ENCODE data around the gene SDK2. TPM values are rescaled to one million over a fixed set of nuclear protein-coding genes. Genes with fewer than 3 reads are reported as not detected.

SDK2 gene
- total RNA-seq, 4 donors from 2014 or later: 1.5 to 7.0 (median 3.7) TPM

- no peaks in the 10 kb centered on the region for H3K36me3 ChIP-seq
- H3K9me3 ChIP-seq: no peaks in the 10 kb centered on the region
- 93% methylated on average over 3 of the region's 3 CpGs for WGBS, 2 donors
- DNase-seq: no peak
- no peaks in the 10 kb centered on the region for H3K27me3 ChIP-seq
- H3K27ac ChIP-seq: no peak overlapping the region
- H3K4me1 ChIP-seq: no peaks in the 10 kb centered on the region
- no peak overlapping the region for H3K4me3 ChIP-seq (replicated peaks in 1 of 3)
- intact Hi-C loops (cut with DNase I): no loop called here
- TF ChIP-seq POLR2A (IDR thresholded peaks at IDR 0.05): no peak
These were observed 153.4 kb downstream of the SDK2 start for GRCh38 chr17:73490851-73491250.

GRCh38 chr17:73489991-73490390 lies 154.3 kb downstream of the SDK2 start:
- WGBS, 2 donors: 63 to 67% methylated on average over 8 to 9 of the region's 9 CpGs
- Histone ChIP-seq H3K9me3 (no peaks in the 10 kb centered on the region), H3K27ac (no peak overlapping the region), H3K4me1 (no peaks in the 10 kb centered on the region), H3K36me3 (no peaks in the 10 kb centered on the region), H3K4me3 (replicated peaks in 1 of 3) (no peak overlapping the region), H3K27me3 (no peaks in the 10 kb centered on the region)
- peak; percentile 4 to 25 for DNase-seq
- intact Hi-C loops (cut with DNase I): no loop called here
- TF ChIP-seq CTCF (IDR thresholded peaks at IDR 0.05): no peak
- TF ChIP-seq POLR2A (IDR thresholded peaks at IDR 0.05): no peak

- Histone ChIP-seq H3K4me3 (replicated peaks in 1 of 3) (no peak overlapping the region), H3K27me3 (no peaks in the 10 kb centered on the region), H3K27ac (no peak overlapping the region), H3K36me3 (no peaks in the 10 kb centered on the region), H3K9me3 (no peaks in the 10 kb centered on the region), H3K4me1 (no peaks in the 10 kb centered on the region)
- DNase-seq: no peak
- TF ChIP-seq CTCF (IDR thresholded peaks at IDR 0.05) (no peak), POLR2A (IDR thresholded peaks at IDR 0.05) (no peak)
- intact Hi-C loops (cut with DNase I): no loop called here
- 81 to 89% methylated on average over 6 to 7 of the region's 7 CpGs for WGBS, 2 donors
These were observed 154.9 kb downstream of the SDK2 start for GRCh38 chr17:73489333-73489732.

GRCh38 chr17:73485130-73485529 lies 159.1 kb downstream of the SDK2 start:
- no peak overlapping the region for H3K27ac ChIP-seq
- no peak overlapping the region for H3K4me3 ChIP-seq (replicated peaks in 1 of 3)
- H3K9me3 ChIP-seq: no peaks in the 10 kb centered on the region
- TF ChIP-seq POLR2A (IDR thresholded peaks at IDR 0.05): no peak
- no peak for TF ChIP-seq CTCF (IDR thresholded peaks at IDR 0.05)
- intact Hi-C loops (cut with DNase I): no loop called here
- 84 to 87% methylated on average over 6 of the region's 6 CpGs for WGBS, 2 donors
- H3K36me3 ChIP-seq: no peaks in the 10 kb centered on the region
- no peaks in the 10 kb centered on the region for H3K27me3 ChIP-seq
- H3K4me1 ChIP-seq: no peaks in the 10 kb centered on the region
- DNase-seq: no peak

GRCh38 chr17:73482894-73483293 lies 161.4 kb downstream of the SDK2 start:
- WGBS, 2 donors: 85% methylated on average over 10 of the region's 10 CpGs
- intact Hi-C loops (cut with DNase I): no loop called here
- TF ChIP-seq POLR2A (IDR thresholded peaks at IDR 0.05) (no peak), CTCF (IDR thresholded peaks at IDR 0.05) (no peak)
- Histone ChIP-seq H3K27me3 (no peaks in the 10 kb centered on the region), H3K9me3 (no peaks in the 10 kb centered on the region), H3K27ac (no peak overlapping the region), H3K36me3 (no peaks in the 10 kb centered on the region), H3K4me1 (no peaks in the 10 kb centered on the region), H3K4me3 (replicated peaks in 1 of 3) (no peak overlapping the region)
- no peak for DNase-seq

GRCh38 chr17:73482251-73482716 lies 162.0 kb downstream of the SDK2 start:
- Histone ChIP-seq H3K27me3 (no peaks in the 10 kb centered on the region), H3K36me3 (no peaks in the 10 kb centered on the region), H3K4me3 (replicated peaks in 1 of 3) (no peak overlapping the region), H3K9me3 (no peaks in the 10 kb centered on the region), H3K4me1 (no peaks in the 10 kb centered on the region), H3K27ac (no peak overlapping the region)
- no peak for TF ChIP-seq CTCF (IDR thresholded peaks at IDR 0.05)
- TF ChIP-seq POLR2A (IDR thresholded peaks at IDR 0.05): no peak
- no peak for DNase-seq
- intact Hi-C loops (cut with DNase I): no loop called here
- WGBS, 2 donors: 70 to 87% methylated on average over 11 to 16 of the region's 16 CpGs

Data from thyroid gland (tissue), 4 donors.